ENCODE data around the gene LMTK2. TPM values are rescaled to one million over a fixed set of nuclear protein-coding genes. Genes with fewer than 3 reads are reported as not detected.

The LMTK2 gene
- total RNA-seq, 1 donor from 2014 or later = 12.9 TPM

GRCh38 chr7:98242934-98243333 is 136.3 kb downstream of the LMTK2 start:
- H3K27me3 ChIP-seq (ENCODE audit: control insufficient read depth, insufficient read depth, low read length) = no peaks in the 10 kb centered on the region
- no peak overlapping the region for H3K4me3 ChIP-seq (ENCODE audit: low read depth, low read length)
- FAIRE-seq = no peak
- TF ChIP-seq, protein P1, sequence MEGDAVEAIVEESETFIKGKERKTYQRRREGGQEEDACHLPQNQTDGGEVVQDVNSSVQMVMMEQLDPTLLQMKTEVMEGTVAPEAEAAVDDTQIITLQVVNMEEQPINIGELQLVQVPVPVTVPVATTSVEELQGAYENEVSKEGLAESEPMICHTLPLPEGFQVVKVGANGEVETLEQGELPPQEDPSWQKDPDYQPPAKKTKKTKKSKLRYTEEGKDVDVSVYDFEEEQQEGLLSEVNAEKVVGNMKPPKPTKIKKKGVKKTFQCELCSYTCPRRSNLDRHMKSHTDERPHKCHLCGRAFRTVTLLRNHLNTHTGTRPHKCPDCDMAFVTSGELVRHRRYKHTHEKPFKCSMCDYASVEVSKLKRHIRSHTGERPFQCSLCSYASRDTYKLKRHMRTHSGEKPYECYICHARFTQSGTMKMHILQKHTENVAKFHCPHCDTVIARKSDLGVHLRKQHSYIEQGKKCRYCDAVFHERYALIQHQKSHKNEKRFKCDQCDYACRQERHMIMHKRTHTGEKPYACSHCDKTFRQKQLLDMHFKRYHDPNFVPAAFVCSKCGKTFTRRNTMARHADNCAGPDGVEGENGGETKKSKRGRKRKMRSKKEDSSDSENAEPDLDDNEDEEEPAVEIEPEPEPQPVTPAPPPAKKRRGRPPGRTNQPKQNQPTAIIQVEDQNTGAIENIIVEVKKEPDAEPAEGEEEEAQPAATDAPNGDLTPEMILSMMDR (IDR thresholded peaks at IDR 0.05; ENCODE audit: insufficient read depth, low read length, severe bottlenecking) = no peak
- DNase-seq (ENCODE audit: low read depth) = no peak
- H3K36me3 ChIP-seq (ENCODE audit: control insufficient read depth, insufficient read depth, low read length) = peaks cover 2% of the 10 kb centered on the region

GRCh38 chr7:98244871-98245270 is 138.2 kb downstream of the LMTK2 start:
- H3K36me3 ChIP-seq (ENCODE audit: control insufficient read depth, insufficient read depth, low read length) = peaks cover 2% of the 10 kb centered on the region
- TF ChIP-seq, protein P1 (IDR thresholded peaks at IDR 0.05; ENCODE audit: insufficient read depth, low read length, severe bottlenecking) = no peak
- DNase-seq (ENCODE audit: low read depth) = no peak
- no peak overlapping the region for H3K4me3 ChIP-seq (ENCODE audit: low read depth, low read length)
- H3K27me3 ChIP-seq (ENCODE audit: control insufficient read depth, insufficient read depth, low read length) = no peaks in the 10 kb centered on the region
- no peak for FAIRE-seq

DNA sequence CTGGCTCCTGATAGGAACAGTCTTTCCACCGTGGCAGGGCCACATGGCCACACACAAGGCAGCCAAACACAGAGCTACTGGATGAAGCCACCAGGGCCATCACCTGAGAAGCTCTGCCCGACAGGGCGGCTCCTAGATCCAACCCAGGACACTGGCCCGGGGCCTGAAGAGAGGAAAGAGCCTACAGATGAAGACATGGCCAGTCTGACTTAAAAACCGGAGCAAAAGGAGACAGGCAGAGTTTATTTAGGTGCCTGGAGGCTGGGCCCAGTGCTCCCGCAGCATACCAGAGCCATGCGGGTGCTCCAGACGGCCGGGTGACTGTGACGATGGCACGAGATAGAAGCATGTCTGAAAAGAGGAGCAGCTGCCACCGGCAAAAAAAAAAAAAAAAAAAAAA is 141.5 kb downstream of the LMTK2 start:
- FAIRE-seq (no peak), DNase-seq (ENCODE audit: low read depth) (no peak)
- TF ChIP-seq, protein P1 (IDR thresholded peaks at IDR 0.05; ENCODE audit: insufficient read depth, low read length, severe bottlenecking) = no peak
- H3K27me3 ChIP-seq (ENCODE audit: control insufficient read depth, insufficient read depth, low read length) = no peaks in the 10 kb centered on the region
- H3K4me3 ChIP-seq (ENCODE audit: low read depth, low read length) = no peak overlapping the region
- peaks cover 1% of the 10 kb centered on the region for H3K36me3 ChIP-seq (ENCODE audit: control insufficient read depth, insufficient read depth, low read length)

DNA sequence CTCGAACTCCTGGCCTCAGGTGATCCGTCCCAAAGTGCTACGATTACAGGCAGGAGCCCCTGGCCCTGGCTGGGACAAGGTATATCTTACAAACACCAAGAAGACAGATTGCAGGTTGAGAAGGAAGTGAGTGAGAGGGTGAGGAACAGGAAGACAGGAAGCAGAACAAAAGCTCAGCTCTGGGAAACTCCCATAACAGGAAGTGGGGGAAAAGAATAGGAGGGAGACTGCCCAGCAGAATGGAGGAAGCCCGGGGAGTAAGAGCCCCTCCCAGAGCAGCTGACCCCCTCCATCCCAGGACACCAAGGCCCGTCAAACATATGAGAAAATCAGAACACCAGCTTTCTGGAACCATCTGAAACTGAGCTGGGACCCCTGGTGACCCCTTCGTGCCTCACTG is 142.4 kb downstream of the LMTK2 start:
- TF ChIP-seq, protein P1 (IDR thresholded peaks at IDR 0.05; ENCODE audit: insufficient read depth, low read length, severe bottlenecking) = no peak
- FAIRE-seq = no peak
- Histone ChIP-seq H3K36me3 (ENCODE audit: control insufficient read depth, insufficient read depth, low read length) (no peaks in the 10 kb centered on the region), H3K27me3 (ENCODE audit: control insufficient read depth, insufficient read depth, low read length) (no peaks in the 10 kb centered on the region), H3K4me3 (ENCODE audit: low read depth, low read length) (no peak overlapping the region)
- no peak for DNase-seq (ENCODE audit: low read depth)

DNA sequence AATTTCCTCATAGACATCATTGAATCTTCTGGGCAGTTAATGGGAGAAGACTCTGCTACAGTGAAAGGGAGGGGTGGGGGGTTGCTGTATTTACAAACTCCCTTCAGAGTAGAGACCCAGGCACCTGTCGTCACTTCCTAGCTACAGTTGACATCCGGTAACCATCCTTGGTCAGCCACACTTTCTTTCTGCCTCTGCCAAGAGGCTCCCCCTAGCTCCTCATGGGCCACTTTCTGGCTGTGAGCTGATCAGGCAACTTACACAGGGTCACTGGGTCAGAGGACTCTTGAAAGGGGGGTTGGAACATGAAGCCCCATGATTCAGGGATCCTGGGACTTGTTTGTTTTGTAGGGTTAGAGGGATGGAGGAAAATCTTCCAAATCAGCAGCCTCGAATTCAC is 144.1 kb downstream of the LMTK2 start:
- H3K4me3 ChIP-seq (ENCODE audit: low read depth, low read length) = no peak overlapping the region
- no peak for FAIRE-seq

DNA sequence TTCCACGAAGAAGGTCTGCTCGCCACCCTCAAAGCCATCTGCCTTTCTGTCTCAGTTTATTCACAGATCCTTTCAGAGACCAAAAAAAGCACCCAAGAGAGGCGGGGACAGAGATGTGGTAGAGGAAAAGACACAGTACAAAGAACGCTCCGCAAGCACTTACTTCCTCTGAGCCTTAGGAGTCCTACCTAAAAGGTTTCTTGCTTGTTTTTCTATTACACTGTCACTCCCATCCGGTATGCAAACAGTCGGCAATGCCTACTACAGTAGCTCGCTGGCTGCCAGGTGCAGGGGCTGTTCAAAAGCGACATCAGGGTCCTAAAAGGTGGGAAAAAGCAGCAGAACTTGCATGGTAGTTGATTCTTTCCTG is 144.6 kb downstream of the LMTK2 start:
- Histone ChIP-seq H3K36me3 (ENCODE audit: control insufficient read depth, insufficient read depth, low read length) (peaks cover 2% of the 10 kb centered on the region), H3K27me3 (ENCODE audit: control insufficient read depth, insufficient read depth, low read length) (no peaks in the 10 kb centered on the region), H3K4me3 (ENCODE audit: low read depth, low read length) (peak overlapping the region; percentile 90)
- FAIRE-seq (no peak), DNase-seq (ENCODE audit: low read depth) (peak; percentile 14)
- TF ChIP-seq, protein P1 (IDR thresholded peaks at IDR 0.05; ENCODE audit: insufficient read depth, low read length, severe bottlenecking) = no peak

More for the DNA sequence above, 144.1 kb downstream of the LMTK2 start:
- Histone ChIP-seq H3K27me3 (ENCODE audit: control insufficient read depth, insufficient read depth, low read length) (no peaks in the 10 kb centered on the region), H3K36me3 (ENCODE audit: control insufficient read depth, insufficient read depth, low read length) (peaks cover 2% of the 10 kb centered on the region)
- TF ChIP-seq, protein P1 (IDR thresholded peaks at IDR 0.05; ENCODE audit: insufficient read depth, low read length, severe bottlenecking) = no peak
- DNase-seq (ENCODE audit: low read depth) = no peak

Data from bronchial epithelial cell (primary cell).